ENCODE data around the gene TBC1D9B.

The TBC1D9B gene

DNA sequence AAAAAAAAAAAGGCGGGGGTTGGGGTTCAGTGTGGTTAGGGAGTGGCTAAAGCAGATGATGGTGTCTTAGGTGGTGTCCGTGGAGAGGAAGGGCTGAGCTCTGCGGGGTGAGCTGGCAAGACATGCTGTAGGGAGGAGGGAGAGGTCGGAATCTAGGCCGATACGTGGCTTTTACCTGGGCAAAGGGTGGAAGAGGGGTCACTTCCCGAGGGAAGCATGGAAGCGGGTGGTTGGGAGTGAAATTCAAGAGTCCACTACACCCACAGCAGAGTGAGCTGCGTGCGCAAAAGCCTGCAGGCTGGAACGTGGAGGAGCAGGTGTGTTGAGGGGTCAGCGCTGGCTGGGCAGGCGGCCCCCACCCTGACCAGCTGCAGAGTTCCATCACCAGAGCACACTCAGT, 17.8 kb downstream of the TBC1D9B start:
- no peak for TF ChIP-seq JUND (IDR thresholded peaks at IDR 0.05; ENCODE audit: low read depth)
- in situ Hi-C loops (cut with HindIII; ENCODE audit: low pct_unique_long_range_greater_than_20kb, low sequenced_read_pairs) = no loop called here
- no peak for DNase-seq (ENCODE audit: low read depth in 1 of 2, low spot score in 1 of 2)

DNA sequence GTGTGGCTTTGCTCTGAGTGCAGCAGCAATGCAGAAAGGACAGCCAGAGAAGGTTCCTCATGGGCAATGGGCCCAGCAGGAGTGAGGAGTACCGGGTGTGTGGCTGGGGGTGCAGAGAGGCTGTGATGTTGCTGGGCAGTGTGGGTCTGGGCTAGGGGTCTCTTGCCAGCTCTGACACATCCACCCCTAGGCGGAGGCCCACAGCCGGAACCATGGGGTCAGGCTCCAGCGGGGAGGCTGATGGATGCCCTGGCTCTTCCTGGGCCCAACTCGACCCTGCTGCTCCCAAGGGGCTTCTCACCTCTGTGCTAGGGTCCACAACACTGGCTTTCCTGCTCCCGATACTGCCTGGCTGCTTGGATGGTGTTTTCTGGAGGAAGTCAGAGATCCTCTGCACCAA, 19.9 kb downstream of the TBC1D9B start:
- in situ Hi-C loops (cut with HindIII; ENCODE audit: low pct_unique_long_range_greater_than_20kb, low sequenced_read_pairs) = no loop called here
- DNase-seq (ENCODE audit: low read depth in 1 of 2, low spot score in 1 of 2) = no peak
- no peak for TF ChIP-seq JUND (IDR thresholded peaks at IDR 0.05; ENCODE audit: low read depth)

DNA sequence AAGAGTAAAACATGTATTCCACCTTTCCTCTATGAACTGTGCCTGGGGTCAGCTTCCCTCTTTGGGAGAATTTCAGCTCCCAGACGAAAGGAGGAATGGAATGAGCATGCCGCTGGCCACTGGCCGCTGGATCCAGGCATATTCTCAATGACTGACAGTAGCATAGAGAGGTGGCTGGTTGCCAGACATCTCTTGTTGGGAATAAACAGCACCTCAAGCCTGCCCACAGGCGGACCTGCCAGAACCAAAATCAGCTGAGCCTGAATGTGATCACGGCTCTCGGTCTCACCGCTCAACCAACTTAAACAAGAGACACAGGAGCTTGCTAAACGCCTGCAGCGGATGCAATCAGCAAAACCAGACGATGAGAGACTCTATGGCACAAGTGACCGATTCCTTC, 20.6 kb downstream of the TBC1D9B start:
- DNase-seq (ENCODE audit: low read depth in 1 of 2, low spot score in 1 of 2) = no peak
- in situ Hi-C loops (cut with HindIII; ENCODE audit: low pct_unique_long_range_greater_than_20kb, low sequenced_read_pairs) = no loop called here
- TF ChIP-seq JUND (IDR thresholded peaks at IDR 0.05; ENCODE audit: low read depth) = no peak

DNA sequence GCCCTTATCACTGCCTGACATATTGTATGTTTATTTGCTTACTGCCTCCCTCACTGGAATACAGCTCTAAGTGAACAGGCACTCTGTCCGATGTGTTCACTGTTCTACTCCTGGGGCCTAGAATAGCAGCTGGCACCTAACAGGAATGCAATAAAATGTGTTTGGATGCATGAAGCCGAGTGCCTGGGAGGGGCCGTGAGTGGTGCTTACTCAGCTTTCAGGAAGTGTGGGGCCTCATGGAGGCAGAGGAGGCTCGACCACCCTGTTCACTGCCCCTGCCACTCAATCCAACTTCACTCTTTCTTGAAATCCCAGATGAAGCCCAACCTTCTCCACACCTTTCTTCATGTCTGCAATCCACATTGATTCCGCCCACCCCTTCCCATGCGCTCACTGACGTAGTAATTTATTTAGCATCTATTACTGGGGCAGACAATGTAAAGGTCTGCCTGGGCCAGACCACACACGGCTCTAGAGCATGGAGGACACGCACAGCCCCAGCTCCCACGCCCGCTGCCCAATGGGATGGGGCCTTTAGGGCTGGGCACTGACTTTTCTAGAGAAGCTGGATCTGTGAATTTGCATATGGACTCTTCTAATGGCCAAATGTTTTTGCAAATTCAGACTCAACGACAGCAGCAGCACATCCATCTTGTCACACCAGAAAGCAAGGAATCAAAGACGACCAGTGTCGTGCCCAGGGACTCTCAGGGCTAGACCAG, 21.3 kb downstream of the TBC1D9B start:
- no peak for DNase-seq (ENCODE audit: low read depth in 1 of 2, low spot score in 1 of 2)
- TF ChIP-seq JUND (IDR thresholded peaks at IDR 0.05; ENCODE audit: low read depth) = no peak
- in situ Hi-C loops (cut with HindIII; ENCODE audit: low pct_unique_long_range_greater_than_20kb, low sequenced_read_pairs) = no loop called here

DNA sequence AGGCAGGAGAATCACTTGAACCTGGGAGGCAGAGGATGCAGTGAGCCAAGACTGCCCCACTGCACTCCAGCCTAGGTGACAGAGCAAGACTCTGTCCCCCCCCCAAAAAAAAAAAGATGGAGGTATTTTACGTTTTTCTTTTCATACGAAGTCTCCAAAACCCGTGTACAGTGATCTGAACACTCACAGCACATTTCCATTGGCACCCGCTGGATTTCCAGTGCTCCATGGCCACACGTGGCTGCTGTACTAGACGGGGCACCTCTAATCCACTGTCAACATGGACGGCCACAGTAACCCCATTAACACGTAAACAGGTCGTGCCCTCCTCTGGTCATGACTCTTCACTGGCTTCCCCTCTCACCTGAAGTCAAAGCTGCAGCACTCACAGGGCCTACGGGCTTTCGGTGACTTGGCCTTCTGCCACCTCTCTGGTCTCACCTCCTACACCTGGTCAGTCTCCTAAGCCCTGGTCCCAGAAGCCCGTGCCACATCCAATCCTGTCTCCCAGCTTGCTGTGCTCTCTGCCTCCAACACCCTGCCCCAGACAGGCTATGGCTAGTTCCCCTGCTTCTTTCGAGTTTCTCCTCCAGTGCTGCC, 22.1 kb downstream of the TBC1D9B start:
- TF ChIP-seq JUND (IDR thresholded peaks at IDR 0.05; ENCODE audit: low read depth) = no peak
- no peak for DNase-seq (ENCODE audit: low read depth in 1 of 2, low spot score in 1 of 2)
- in situ Hi-C loops (cut with HindIII; ENCODE audit: low pct_unique_long_range_greater_than_20kb, low sequenced_read_pairs) = no loop called here

DNA sequence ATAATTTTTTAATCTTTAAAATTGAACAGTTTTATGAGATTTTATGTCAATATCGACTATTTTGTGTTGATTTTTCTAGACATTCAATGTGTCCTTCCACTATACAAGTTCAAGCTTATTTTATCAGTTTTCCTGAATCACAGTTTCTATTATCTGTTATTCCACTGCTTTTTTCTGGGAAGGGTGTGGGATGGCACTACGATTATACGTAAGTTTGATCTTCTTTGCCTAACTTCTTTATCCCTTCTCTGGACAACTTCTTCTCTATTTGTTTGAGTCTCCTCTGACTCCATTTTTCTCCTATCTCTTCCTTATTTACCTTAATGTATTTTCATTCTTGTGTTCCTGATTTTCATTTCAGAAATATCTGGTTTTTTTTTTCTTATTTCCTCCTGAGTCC, 24.5 kb downstream of the TBC1D9B start:
- DNase-seq (ENCODE audit: low read depth in 1 of 2, low spot score in 1 of 2) = no peak
- in situ Hi-C loops (cut with HindIII; ENCODE audit: low pct_unique_long_range_greater_than_20kb, low sequenced_read_pairs) = no loop called here
- TF ChIP-seq JUND (IDR thresholded peaks at IDR 0.05; ENCODE audit: low read depth) = no peak

DNA sequence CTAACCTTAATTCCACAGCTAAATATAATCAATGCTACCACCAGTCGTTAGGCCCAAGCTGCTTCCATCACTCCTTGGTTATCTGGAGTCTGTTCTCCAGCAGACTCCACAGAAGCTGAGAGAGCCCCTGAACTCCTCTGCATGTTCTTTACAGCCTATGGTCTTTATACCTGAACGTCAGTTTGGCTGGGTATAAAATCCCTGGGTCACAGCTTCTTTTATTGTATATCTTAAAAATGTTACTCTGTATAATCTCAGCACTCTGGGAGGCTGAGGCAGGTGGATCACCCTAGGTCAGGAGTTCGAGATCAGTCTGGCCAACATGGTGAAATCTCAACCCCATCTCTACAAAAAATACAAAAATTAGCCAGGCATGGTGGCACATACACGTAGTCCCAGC, 25.4 kb downstream of the TBC1D9B start:
- in situ Hi-C loops (cut with HindIII; ENCODE audit: low pct_unique_long_range_greater_than_20kb, low sequenced_read_pairs) = no loop called here
- DNase-seq (ENCODE audit: low read depth in 1 of 2, low spot score in 1 of 2) = no peak
- no peak for TF ChIP-seq JUND (IDR thresholded peaks at IDR 0.05; ENCODE audit: low read depth)

DNA sequence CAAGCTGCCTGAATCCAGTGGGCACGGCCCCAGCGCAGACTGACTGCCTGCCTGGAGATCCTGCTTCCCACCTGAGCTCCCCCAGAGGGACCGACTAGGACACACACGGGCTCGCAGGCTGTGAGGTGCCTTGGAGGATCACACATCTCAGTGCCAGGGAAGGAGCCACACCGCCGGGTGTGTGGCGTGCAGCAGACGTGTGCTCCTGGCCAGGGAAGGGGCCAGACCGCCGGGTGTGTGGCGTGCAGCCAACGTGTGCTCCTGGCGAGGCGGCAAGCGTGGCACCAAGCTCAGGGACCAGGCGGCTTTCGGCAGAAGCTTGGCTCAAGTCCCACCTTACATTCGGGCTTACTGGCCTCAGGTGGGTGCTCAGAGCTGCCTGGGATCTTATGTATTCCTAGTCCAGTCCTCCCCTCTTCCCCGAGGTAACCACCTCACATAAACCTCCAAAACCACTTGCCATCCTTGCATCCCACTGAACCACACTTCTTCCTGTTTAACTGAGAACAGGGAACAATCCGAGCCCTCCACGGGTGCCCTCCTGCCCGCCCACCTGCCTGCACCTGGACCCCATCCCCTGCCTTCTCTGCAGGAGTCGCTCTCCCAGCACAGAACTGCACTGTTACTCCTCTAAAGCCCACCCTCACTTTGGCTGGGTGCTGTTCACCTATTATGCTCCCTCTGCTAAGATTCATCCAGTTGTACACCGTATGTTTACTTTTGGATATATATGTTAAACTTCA, 26.7 kb downstream of the TBC1D9B start:
- DNase-seq (ENCODE audit: low read depth in 1 of 2, low spot score in 1 of 2) = no peak
- in situ Hi-C loops (cut with HindIII; ENCODE audit: low pct_unique_long_range_greater_than_20kb, low sequenced_read_pairs) = no loop called here
- no peak for TF ChIP-seq JUND (IDR thresholded peaks at IDR 0.05; ENCODE audit: low read depth)

DNA sequence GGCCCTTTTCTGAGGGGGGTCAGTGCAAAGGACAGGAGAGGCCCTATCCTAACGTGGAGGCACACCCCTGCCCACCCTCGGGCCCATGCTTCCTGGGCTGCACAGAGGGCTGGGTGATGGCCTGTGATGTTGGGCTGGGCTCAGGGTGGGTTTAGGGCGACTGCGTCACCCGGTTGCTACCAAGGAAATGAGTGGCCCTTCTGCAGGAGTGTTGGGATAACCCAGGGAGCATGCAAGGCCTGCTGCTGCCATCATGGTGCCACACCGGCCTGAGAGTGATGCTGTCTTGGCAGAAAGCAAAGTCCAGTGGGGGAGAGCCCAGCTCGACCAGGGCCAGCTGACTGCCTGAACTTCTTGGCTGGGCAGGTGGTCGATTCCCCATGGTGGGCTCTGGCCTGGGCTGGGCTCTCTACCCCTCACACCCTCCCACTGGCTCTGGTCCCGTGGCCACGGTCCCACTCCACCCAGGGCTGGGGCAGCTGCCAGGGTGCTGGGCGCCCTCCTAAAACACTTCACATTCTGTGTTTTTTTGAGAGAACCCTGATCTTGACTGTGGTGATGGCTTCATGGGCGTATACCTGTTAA, 27.5 kb downstream of the TBC1D9B start:
- no peak for DNase-seq (ENCODE audit: low read depth in 1 of 2, low spot score in 1 of 2)
- in situ Hi-C loops (cut with HindIII; ENCODE audit: low pct_unique_long_range_greater_than_20kb, low sequenced_read_pairs) = no loop called here
- no peak for TF ChIP-seq JUND (IDR thresholded peaks at IDR 0.05; ENCODE audit: low read depth)

DNA sequence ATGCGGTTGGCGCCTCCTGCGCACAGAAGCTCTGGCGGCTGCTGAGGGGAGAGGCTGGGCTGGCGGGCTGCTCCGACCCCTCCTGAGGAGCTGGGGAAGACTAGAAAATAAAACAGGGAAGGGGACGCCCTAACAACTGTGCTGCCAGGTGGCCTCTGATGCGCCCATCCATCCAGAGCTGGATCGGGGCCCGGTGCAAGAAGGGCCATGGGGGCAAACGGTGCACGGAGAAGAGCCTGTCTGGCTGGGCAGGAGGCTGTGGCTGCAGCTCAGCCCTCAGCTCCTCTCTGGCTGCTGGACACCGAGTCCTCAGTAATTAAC, 28.0 kb downstream of the TBC1D9B start:
- in situ Hi-C loops (cut with HindIII; ENCODE audit: low pct_unique_long_range_greater_than_20kb, low sequenced_read_pairs) = no loop called here
- DNase-seq (ENCODE audit: low read depth in 1 of 2, low spot score in 1 of 2) = no peak
- no peak for TF ChIP-seq JUND (IDR thresholded peaks at IDR 0.05; ENCODE audit: low read depth)

DNA sequence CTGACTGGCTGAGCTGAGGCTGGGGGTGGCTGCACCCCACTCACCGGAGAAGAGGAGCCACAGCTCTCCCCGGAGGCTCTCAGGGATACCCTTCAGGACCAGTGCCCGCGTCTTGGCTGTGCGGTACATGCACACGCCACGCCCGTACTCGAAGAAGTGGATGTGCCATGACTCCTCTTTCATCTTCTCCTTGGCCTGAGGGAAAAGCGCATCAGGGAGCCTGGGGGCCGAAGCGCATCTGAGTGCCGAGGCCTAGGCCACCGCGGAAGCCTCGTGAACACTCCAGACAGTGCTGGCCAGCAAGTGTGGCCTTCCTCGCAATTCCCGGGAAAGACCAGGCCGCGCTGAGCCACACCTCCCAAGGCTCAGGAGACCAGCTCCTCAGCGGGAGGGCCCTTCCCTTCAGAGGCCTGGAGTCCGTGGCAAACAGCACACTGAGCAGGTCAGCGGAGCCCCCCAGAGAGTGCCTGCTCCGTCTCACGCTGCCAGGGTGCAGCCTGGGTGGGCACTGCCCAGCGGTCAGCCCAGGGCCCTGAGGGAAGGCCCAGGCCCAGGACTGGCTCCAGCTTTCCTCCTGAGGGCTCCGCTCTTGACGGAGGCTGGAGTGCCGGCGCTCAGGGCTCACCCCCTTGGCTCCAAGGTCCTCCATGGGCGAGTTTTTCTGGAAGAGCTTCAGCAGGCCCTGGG, 28.6 kb downstream of the TBC1D9B start:
- DNase-seq (ENCODE audit: low read depth in 1 of 2, low spot score in 1 of 2) = no peak
- TF ChIP-seq JUND (IDR thresholded peaks at IDR 0.05; ENCODE audit: low read depth) = no peak
- in situ Hi-C loops (cut with HindIII; ENCODE audit: low pct_unique_long_range_greater_than_20kb, low sequenced_read_pairs) = no loop called here

DNA sequence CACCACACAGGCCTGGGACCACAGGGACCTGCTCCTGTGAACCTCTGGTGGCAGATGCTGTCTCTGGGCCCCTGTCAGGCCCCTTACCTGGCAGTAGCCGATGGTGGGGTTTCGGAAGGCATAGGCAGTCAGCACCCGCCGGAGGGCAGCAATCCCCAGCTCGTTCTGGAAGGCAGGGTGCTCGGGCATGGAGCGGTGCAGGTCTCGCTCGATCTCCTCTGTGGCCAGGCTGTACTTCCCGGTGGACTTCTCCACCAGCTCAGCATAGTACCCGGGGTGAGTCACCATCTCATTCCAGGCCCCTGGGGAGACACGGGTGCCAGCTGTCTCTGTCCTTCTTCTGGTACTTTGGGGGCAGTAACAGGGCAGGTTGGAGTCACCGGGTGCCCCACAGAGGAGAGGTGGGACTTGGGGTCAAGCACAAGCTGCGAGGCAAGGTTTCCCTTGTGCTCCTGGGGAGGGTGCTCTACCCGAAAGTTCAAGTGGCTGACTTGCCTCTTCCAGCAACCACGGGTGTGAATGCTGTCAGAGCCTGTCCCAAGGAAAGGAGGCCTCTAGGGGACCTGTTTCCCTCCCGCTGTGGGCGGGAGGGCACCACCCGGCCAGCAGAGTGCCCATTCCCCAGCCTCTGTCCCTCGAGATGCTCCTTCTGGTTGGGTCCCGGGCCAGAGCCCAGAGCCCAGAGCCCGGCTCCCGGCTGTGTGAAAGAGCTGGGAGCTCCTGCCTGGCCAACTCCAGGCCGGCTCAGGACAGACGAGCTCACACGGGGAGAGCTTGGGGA, 29.3 kb downstream of the TBC1D9B start:
- DNase-seq (ENCODE audit: low read depth in 1 of 2, low spot score in 1 of 2) = no peak
- in situ Hi-C loops (cut with HindIII; ENCODE audit: low pct_unique_long_range_greater_than_20kb, low sequenced_read_pairs) = no loop called here
- TF ChIP-seq JUND (IDR thresholded peaks at IDR 0.05; ENCODE audit: low read depth) = no peak

All from T47D (cell line).